NOMO-1 treated with DMSO at 0.1 percent for 48 hours (cell line): ENCODE results near the gene SNX11.
A peak's percentile ranks its signal among the peaks of the same experiment; 100 is the strongest.

Experiments used
- DNase-seq: peaks from one replicate; lab custom pipeline; 2025; ENCODE audit not compliant: unreplicated experiment; lab: John Stamatoyannopoulos, UW

The SNX11 gene

GRCh38 chr17:48095611-48096010 is 12.0 kb upstream of the SNX11 start:
- no peak for DNase-seq

- no peak for DNase-seq
These were observed 7.4 kb upstream of the SNX11 start for GRCh38 chr17:48100160-48100559.

GRCh38 chr17:48100591-48101011 is 7.0 kb upstream of the SNX11 start:
- no peak for DNase-seq

- peak; percentile 84 for DNase-seq
These were observed 6.4 kb upstream of the SNX11 start, which contains the start of gene CBX1 for GRCh38 chr17:48101012-48101720. TSS of gene CBX1 (minus strand) at chr17:48101478. CDS start at chr17:48077004, 24,474 bp downstream.

- peak; percentile 16 for DNase-seq
These were observed 5.4 kb upstream of the SNX11 start for GRCh38 chr17:48102043-48102750.

GRCh38 chr17:48102798-48103715 is 4.5 kb upstream of the SNX11 start:
- DNase-seq: peak; percentile 30

GRCh38 chr17:48104440-48104839 is 3.1 kb upstream of the SNX11 start:
- no peak for DNase-seq

- DNase-seq: no peak
These were observed 797 bp upstream of the SNX11 start for GRCh38 chr17:48106802-48107136.

- no peak for DNase-seq
These were observed 3.2 kb downstream of the SNX11 start for GRCh38 chr17:48110761-48111160.

- no peak for DNase-seq
These were observed 4.3 kb downstream of the SNX11 start for GRCh38 chr17:48111937-48112241.

- peak; percentile 93 for DNase-seq
These were observed 5.7 kb downstream of the SNX11 start for GRCh38 chr17:48113201-48113676.

- no peak for DNase-seq
These were observed 14.5 kb downstream of the SNX11 start for GRCh38 chr17:48121923-48122664.

- DNase-seq: no peak
These were observed 15.1 kb downstream of the SNX11 start for GRCh38 chr17:48122665-48123045.

- no peak for DNase-seq
These were observed 15.5 kb downstream of the SNX11 start for GRCh38 chr17:48123111-48123510.

GRCh38 chr17:48123776-48124388 is 16.3 kb downstream of the SNX11 start:
- no peak for DNase-seq

GRCh38 chr17:48125829-48126531 is 18.4 kb downstream of the SNX11 start:
- DNase-seq: no peak

- no peak for DNase-seq
These were observed 18.9 kb downstream of the SNX11 start for GRCh38 chr17:48126532-48126850.

GRCh38 chr17:48127371-48128051 is 19.9 kb downstream of the SNX11 start:
- DNase-seq: no peak

- no peak for DNase-seq
These were observed 20.8 kb downstream of the SNX11 start for GRCh38 chr17:48128400-48128799.
